ENCODE data around the gene CNNM2.

CNNM2 gene

DNA sequence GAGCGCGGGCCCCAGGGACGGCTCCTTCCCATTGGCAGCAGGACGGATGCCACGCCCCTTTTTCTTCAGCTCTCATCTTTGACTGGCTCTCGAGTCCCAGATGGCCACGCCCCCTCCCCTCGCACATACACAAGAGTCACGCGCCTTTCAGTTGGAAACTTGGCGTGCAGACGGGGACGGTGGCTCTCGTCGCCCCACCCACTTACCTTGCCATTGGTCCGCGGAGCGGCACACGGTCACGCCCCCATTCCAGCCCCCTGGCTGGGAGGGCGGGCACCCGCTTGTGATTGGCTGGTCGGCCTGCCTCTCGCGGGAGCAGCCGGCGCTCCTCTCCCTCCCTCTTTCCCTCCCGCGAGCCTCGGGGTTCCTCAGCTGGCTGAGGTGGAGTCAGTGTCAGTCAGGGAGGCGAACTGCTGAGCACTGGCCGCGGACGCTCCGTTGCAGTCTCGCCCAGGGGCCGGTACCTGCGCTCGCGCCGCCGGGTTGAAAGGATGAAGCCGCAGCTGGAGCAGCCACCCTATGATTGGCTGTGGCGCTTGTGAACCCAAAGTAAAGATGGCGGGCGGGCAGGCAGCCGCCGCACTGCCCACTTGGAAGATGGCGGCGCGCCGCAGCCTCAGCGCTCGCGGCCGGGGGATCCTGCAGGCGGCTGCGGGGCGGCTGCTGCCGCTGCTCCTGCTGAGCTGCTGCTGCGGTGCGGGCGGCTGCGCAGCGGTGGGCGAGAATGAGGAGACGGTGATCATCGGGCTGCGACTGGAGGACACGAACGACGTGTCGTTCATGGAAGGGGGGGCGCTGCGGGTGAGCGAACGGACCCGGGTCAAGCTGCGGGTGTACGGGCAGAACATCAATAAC lies at the start of gene CNNM2:
Gene CNNM2 (plus strand): TSS at position 333 of the 855 bp plus-strand sequence. CDS start 187 bp downstream, at position 520.
- peak; percentile 98 to 99 for DNase-seq

GRCh38 chr10:102868911-102869257 lies 49.2 kb upstream of the CNNM2 start:
- no peak for DNase-seq

DNA sequence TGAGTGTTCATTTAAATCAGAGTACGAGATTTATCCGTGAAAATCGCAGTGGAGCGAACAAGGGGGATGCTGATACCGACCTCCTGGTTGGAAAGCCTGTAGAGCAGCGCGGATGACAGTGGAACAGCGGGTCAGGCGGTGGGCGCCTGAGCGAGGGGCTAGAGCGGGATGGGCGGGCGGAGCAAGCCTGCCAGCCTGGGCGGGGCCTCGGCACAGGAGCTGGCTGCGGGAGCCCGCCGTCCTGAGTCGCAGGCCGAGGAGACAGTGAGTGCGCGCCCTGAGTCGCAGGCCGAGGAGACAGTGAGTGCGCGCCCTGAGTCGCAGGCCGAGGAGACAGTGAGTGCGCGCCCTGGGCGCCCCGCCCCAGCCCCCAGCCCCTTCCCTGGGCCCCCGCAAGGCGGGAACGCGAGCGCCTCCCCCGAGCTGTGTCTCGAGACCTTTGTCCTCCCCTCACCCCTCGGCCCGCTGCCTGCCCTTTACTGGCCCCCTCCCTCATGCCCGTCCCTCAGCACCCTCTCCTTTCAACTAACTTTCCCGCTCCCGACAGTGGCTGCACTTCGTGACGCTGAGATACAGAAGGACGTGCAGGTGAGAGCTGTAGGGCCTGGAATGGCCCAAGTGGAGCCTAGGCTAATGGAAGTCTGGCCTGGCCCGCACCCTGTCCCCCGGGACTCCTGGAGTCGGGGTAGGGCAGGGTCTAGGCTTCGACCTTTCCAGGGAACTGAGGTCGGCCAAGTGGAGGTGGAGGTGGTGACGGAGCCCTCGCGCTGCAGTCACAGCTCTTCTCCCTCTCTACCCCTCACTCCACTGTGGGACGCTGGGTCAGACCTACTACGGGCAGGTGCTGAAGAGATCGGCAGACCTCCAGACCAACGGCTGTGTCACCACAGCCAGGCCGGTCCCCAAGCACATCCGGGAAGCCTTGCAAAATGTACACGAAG lies 48.6 kb upstream of the CNNM2 start, which contains the start of gene AS3MT:
Gene AS3MT (plus strand): TSS at position 213 of the 941 bp plus-strand sequence. CDS start 123 bp downstream, at position 336.
- DNase-seq, result no peak

DNA sequence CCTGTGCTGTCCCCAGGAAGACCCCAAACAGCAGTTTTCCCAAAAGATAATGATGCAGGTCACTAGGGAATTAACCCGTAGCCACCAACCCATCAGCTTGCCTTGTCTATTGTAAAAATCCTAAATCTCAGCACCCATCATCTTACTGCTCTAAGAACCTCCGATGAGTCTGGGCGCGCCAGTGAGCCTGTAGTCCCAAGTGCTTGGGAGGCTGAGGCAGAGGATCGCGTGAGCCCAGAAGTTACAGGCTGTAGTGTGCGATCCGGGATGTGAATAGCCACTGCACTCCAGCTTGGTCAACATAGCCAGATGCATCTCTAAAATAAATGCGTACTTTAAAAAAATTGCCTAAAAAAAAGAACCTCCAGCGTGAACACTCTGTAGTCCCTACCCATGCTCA lies 47.9 kb upstream of the CNNM2 start:
- no peak for DNase-seq

- DNase-seq, result no peak
These were observed 45.9 kb upstream of the CNNM2 start for GRCh38 chr10:102872163-102872562.

- no peak for DNase-seq
These were observed 41.3 kb upstream of the CNNM2 start for GRCh38 chr10:102876747-102877153.

GRCh38 chr10:102878629-102879028 lies 39.5 kb upstream of the CNNM2 start:
- no peak for DNase-seq

- no peak for DNase-seq
These were observed 37.8 kb upstream of the CNNM2 start for GRCh38 chr10:102880256-102880655.

DNA sequence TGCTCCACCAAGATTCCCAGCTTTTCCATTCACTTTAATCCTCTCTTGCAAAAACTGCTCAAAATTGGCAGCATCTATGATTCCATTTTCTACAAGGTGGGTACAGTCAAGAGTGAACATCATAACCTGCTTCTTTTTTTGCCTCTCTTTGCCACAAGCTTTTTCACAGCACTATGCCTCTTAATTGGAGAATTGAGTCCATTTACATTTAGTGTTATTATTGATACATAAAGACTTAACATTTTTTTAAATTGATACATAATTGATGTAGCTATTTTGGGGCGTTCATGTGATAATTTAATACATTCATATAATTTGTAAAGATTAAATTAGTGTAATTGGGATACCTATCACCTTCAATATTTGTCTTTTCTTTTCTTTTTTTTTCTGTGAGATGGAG lies 30.0 kb upstream of the CNNM2 start:
- DNase-seq, result no peak

DNA sequence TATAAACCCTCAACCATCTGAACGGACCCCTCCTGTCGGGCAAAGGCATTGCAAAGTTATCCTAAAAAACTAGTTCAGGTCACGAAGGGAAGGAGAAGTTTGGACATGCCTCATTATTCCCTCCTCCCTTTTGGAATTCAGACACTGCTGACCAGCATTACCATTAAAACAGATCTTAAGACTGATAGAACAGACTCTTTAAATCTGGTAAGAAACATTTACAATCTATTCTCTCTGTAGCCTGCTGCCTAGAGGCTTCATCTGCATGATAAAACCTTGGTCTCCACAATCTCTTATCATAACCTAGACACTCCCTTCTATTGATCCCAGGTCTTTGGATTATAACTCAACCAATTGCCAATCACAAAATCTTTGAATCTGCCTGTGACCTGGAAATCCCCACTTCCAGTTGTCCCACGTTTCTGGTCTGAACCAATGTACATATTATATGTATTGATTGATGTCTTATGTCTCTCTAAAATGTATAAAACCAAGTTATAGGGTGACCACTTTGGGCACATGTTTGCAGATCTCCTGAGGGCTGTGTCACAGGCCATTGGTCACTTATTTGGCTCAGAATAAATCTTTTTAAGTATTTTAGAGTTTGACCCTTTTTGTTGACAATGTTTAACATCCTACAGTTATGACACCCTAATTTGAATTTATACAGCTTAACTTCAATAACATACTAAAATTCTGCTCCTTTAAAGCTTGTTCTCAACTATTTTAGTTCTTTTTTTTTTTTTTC lies 23.5 kb upstream of the CNNM2 start:
- DNase-seq, result no peak

DNA sequence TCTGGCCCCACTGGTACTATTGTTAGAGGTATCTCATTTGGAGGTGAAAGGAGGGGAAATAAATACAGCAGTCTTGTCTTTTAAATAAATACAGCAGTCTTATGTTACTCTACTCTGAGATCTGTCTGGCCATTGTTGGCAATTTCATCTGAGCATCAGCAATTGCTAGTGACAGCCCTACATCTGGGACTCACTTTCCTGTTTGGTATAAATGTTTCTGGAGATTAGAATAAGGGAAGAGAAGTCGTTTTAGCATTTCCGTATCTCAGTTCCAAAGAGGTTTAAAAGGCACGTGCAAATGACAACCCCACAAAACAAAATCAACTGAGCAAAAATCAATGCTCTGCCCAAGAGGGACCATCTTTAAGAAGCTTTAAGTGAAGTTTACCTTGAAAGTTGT lies 18.1 kb upstream of the CNNM2 start:
- DNase-seq, result no peak

DNA sequence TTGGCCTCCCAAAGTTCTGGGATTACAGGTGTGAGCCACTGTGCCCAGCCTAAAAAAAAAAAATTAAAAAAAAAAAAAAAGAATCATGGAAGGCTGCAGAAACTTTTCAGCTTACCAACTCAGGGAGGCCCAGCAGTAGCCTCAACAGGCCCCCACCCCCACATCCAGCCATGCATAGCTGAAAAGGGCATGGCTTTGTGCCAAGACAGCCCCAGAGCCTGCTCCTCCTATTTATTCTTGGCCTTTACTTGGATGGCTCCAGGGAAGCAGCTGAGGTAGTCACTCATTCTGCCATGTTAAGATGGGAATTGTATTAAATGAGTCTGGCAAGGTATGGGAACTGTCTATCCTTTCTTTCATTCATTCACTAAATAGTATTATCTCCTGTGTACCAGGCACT lies 13.7 kb upstream of the CNNM2 start:
- no peak for DNase-seq

GRCh38 chr10:102906507-102906906 lies 11.6 kb upstream of the CNNM2 start:
- DNase-seq, result no peak

DNA sequence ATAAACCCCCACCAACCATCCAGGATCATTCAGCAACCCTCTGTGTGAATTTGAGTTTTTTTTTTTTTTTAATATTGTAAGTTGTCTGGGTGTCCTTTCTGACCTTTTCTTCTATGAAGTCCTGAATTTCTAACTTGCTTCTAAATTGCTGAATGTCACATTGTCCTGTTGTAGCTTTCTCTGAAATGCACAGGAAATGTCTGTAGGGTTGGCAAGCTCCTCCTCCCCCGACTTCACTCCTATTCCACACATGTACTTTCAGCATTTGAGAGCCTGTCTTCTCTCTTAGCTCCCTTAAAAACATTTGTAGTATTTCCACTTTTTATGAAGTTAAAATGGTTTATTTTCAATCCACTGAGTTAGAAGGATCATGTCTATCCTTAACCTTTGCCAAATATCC lies 3.3 kb upstream of the CNNM2 start:
- DNase-seq, result no peak

DNA sequence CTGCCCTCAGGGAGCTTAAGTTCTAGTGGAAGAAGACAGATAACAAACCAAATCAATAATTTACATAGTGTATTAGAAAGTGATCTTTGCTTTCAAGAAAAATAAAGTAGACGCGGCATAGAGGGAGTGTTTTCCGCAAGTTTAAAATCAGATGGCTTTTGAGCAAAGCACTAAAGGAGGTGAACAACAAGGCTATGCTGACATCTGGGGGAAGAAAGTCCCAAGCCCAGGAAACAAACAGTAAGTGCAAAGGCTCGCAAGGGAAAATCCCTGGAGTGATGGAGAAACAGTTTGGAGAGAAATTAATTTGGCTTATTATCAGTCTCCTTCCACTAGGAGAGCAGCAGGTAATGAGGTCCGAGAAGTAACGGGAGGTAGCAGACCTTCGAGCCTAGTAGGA lies 1.9 kb upstream of the CNNM2 start:
- DNase-seq, result no peak

DNA sequence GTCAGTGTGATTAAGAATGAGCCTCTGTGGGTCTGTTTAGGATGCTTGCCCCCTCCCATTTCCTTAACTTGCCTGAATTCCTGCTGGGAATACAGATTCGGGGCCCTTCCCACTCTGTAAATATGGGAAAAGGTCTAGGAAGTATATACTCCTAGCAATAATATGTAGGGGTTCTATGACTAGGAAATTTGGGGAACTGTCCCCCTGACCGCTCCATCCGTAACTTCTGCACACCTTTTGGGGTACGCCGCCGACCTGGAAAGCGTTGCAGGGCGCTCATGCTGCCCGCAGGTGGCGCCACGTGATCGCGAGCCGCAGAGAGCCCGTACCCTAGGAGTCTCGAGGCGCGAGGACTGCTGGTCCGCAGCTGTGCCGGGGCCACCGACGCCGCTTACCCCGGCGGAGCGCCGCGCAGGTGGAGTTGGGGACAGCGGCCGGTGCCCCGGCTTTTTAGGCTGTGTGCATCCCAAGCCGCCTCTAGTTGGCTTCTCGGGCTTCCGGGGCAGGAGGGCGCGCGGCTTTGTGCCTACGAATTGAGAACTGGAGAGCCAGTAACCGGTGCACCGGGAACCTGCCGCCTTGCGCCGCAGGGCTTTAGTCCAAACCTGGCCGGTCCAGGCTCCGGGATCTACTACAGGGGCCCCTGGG lies 656 bp upstream of the CNNM2 start:
- DNase-seq, result peak; percentile 51 to 77

GRCh38 chr10:102918817-102919245 lies 737 bp downstream of the CNNM2 start:
- no peak for DNase-seq

GRCh38 chr10:102919246-102919959 lies 1.3 kb downstream of the CNNM2 start:
- DNase-seq, result no peak

GRCh38 chr10:102919992-102920739 lies 2.1 kb downstream of the CNNM2 start:
- DNase-seq, result no peak

GRCh38 chr10:102923601-102924000 lies 5.5 kb downstream of the CNNM2 start:
- DNase-seq, result no peak

- DNase-seq, result no peak
These were observed 8.7 kb downstream of the CNNM2 start for GRCh38 chr10:102926842-102927241.

Measured in AML-193 (cell line).